GM19467 (cell line): Measurements from ENCODE around the gene DENND2D.

Experiments
- ATAC-seq: cut with Tn5 transposase; IDR thresholded peaks from one replicate; pipeline ENCODE4 v1.9.1; 2021; ENCODE audit warnings: mild to moderate bottlenecking, moderate library complexity; ENCODE audit not compliant: unreplicated experiment

DENND2D gene

GRCh38 chr1:111203681-111204200 lies 3.3 kb upstream of the DENND2D start:
- peak; percentile 56 for ATAC-seq

- no peak for ATAC-seq
Observed at GRCh38 chr1:111202707-111203623, 2.5 kb upstream of the DENND2D start.

- ATAC-seq = no peak
Observed at GRCh38 chr1:111202366-111202706, 1.9 kb upstream of the DENND2D start.

DNA sequence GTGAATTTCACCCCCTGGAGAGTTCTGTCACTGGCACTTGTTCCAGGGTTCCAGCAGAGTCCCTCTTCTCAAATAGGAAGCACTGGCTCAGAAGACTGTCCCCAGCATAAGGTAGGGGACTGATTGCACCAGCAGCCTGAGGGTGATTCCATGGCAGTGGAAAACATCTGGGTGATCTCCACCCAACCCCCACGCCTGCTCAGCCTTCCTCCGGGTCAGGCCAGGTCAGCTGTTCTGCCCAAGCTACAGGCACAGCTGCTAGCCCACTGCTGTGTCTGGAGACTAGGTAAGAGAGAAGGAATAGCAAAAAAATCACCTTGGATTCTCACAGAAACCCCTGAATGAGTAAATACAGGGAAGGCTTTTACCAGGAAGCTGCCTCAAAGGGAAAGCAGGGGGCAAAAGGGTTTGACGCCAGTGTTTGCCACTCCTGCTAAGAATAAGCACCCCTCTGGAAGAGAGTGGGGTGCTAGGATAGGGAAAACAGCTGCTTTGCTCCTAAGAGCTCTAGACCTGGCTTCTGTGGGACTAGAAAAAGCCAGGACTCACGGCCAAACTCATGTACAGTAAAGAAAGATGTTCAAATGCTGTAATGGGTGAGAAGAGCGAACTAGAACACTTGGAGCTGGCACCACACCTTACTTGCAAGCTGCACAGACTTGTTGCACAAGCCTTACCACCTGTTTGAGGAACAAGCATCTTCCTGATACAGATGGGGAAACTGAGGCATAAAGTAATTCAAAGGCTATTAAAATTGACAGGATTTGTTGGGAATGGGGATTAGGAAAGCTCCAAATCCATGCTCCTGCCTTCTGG lies 1.0 kb upstream of the DENND2D start:
- ATAC-seq = no peak

GRCh38 chr1:111200802-111201161 lies 336 bp upstream of the DENND2D start:
- ATAC-seq = no peak

GRCh38 chr1:111199329-111199728 lies 1.1 kb downstream of the DENND2D start:
- ATAC-seq = no peak

- no peak for ATAC-seq
Observed at GRCh38 chr1:111198836-111199235, 1.6 kb downstream of the DENND2D start.

DNA sequence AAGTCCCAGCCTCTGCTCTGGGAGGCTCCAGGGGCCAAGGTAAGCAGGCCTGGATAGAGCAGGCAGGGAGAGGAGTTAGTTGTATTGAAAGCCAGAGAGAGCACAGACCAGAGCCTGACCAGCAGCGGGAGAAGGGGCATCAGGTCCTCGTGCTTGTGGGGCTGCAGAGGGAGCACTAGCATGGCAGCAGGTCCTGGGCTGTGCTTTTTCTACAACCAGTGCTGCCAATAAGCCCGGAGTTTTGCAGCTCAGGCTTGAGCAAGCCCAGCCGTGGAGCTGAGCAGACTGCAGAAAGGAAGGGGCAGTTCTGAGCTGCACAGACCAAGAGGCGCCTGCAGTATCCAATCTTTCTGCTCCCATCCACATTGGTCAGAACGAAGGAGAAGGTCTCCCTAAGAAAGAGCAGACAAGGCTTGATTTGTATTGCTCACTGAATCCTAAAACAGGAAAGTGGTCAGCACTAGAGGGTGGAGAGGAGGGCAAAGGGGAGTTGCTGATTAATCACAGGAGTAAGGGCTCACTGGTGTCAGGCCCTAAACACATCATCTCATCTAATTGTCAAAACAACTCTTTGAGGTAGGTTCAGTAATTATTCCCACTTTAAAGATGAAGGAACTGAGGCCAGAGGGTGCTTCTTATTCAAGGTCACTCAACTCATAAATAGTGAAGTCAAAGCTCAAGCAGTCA lies 2.7 kb downstream of the DENND2D start:
- ATAC-seq = no peak

- no peak for ATAC-seq
Observed at GRCh38 chr1:111196213-111196612, 4.2 kb downstream of the DENND2D start.

GRCh38 chr1:111195002-111195684 lies 5.3 kb downstream of the DENND2D start:
- ATAC-seq = no peak

DNA sequence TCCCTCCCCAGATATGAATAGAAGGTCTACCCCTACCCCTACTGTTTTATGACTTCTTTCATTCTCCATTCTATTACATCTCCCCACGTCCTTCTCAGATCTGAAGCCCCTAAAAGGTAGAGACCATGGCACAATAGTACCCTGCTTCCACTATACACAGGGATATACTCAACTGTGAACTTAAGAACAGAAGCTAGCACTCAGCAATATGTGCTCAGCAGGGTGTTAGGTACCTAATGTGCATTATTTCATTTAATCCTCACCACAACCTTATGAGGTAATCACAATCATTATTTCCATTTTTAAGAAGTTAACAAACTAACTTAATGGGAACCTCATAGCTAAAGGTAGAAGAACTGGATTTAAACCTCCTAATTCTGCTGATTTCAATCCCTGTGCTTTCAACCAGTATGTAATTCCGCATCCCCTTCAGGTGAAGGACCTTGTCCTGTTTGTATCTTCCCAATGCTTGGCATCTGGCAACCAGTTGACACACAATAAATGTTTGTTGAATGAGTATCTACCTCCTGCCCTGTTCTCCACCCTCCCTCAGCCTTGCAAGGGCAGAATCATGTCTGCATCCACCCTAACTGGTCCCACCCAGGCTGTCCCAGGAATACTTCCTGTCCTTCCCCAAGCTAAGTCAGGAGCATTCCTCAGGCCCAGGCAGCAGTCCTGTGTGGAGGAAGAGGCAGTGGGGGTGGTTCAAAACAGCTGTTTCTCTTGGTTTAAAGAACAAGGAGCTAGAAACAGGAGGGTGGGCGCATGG lies 6.5 kb downstream of the DENND2D start:
- ATAC-seq = no peak

GRCh38 chr1:111192658-111193519 lies 7.6 kb downstream of the DENND2D start:
- ATAC-seq = no peak

DNA sequence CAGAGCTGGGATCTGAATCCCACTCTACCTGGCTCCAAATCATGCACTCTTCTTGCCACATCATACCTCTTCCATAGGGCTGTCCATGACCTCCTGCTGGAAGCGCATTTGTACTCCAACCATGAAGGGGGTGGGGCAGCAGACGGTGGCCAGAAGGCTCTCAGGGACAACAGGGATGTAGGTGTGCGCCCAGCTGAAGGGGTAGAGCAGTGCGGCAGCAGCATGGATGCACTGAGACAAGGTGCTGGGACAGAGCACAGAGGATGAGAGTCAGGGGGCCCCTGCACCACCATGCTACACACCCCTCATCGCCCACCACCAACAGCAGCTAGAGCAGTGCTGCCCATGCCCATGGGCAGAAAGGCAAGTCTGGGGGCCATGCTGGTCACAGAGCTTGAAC lies 8.4 kb downstream of the DENND2D start:
- ATAC-seq = no peak

DNA sequence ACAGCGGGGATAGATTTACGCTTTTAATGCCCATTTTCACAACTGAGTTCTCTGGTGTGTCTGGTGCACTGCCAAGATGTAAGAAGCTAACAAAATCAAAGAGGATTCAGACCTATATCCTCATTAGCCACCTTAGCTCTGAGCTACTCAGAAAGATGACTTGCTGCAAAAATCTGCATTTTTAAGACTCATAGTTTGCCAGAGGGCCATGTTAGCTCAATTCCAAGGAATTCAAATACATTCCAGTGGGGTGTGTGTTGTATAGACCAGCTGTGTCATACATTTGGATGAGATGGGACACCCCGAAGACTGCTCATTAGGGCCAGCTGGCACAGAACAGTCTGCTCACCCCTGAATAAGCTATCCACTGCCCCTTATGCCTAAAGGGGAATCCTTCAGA lies 8.9 kb downstream of the DENND2D start:
- no peak for ATAC-seq

GRCh38 chr1:111190931-111191451 lies 9.5 kb downstream of the DENND2D start:
- no peak for ATAC-seq

- ATAC-seq = no peak
Observed at GRCh38 chr1:111184663-111185062, 15.8 kb downstream of the DENND2D start.

- no peak for ATAC-seq
Observed at GRCh38 chr1:111183308-111184069, 17.0 kb downstream of the DENND2D start.

DNA sequence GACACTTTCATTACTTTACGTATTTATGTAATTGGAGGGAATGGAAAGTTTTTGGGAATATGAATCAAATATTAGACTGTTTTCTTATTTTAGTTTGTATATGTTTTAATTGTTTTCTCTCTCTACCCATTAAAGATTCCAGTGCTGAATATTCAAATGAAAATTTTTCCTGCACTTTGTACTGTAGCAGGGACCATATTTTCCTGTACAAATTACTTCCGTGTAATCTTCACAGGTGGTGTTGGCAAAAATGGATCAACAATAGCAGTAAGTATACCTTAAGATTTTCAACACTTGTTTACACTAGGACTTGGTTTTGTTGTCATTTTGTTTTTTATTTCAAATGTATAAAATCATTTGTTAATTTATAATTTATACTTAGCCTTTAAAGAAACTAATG lies 18.4 kb downstream of the DENND2D start:
- ATAC-seq = no peak
